ENCODE data around the gene CELF4.

CELF4 gene

DNA sequence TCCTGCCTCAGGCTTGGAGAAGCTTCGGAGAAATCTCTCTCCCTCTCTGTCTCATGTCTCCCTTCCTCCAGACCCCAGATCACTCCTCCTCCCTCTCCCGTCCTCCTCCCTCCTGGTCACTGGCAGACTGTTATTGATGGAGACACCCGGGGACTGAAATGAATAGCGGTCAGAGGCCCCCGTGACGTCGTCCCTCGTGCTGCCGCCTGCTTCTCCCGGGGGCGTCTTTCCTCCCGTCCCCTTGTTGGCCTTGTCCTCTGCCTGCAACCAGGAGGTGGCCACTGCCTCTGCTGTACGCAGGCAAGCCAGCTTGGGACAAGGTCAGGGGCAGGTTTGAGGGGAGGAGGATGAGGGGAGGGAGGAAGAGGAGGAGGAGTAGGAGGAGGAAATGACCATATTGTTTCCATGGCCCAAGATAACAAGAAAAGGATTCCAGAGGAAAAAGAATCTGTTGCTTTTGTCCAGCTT lies 78.2 kb downstream of the CELF4 start:
- DNase-seq (ENCODE audit: insufficient read length), result no peak
- no peak for FAIRE-seq
- TF ChIP-seq TAF1 (IDR thresholded peaks at IDR 0.05; ENCODE audit: borderline replicate concordance, low read depth, low read length) (no peak), POLR2AphosphoS5 (IDR thresholded peaks at IDR 0.05; ENCODE audit: low read depth, low read length) (no peak), POLR2A (IDR thresholded peaks at IDR 0.05; ENCODE audit: low read depth, low read length) (no peak)

DNA sequence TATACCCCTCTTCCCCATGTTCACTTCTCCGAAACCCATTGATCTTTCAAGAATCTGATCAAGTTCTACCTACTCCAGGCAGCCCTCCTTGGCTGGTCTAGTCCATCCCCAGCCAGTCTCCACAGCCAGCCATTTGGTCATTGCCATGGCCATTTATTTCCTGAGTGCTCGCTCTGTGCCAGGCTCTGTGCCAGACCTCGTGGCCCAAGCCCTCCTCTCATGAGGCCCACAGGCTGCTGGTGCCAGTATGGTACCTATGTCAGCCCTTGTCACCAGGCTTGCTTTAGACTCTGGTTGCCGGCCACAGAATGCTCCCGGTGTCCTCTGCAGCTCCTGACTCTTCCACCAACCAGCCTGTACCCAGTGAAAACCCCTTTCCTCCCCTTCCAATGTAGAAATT lies 78.8 kb downstream of the CELF4 start:
- DNase-seq (ENCODE audit: insufficient read length) (no peak), FAIRE-seq (no peak)
- TF ChIP-seq POLR2AphosphoS5 (IDR thresholded peaks at IDR 0.05; ENCODE audit: low read depth, low read length) (no peak), TAF1 (IDR thresholded peaks at IDR 0.05; ENCODE audit: borderline replicate concordance, low read depth, low read length) (no peak), POLR2A (IDR thresholded peaks at IDR 0.05; ENCODE audit: low read depth, low read length) (no peak)

DNA sequence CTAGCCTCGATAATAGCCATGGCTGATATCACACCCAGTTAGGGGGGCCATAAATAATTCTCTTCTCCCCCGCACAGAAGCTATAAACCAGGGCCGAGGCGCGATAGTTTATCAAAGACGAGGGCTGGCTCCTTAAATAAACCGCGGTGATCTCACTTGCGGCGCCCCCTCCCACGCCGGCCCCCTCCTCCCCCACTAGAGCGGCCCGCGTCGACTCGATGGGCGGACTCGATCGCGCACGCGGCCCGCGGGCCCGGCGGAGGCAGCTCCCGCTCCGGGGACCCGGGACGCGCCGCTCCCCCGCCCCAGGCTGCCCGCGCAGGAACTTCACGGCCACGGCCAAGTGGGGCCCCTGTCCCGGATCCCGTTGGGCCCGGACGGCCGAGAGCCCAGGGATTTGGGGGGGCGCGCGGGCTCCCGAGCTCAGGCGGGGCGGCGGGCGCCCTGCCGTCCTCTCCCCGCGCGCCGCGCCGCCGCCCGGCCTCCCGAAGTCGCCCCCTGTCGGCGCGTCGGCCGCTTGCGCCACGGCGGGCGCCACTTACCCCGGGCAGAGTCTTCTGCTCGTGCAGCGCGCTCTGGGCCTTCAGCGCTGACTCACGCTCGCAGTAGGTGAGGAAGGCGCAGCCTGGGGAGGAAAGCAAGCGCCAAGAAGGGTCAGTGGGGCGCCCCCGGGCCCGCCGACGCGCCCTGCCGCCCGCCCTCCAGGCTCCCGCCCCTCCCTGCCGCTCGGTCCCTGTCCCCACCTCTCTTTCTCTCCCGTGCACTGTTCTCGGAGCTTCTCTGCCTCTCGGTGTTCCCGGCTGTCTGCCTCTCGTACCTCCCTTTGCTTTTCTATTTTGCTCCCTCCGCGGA lies 80.4 kb downstream of the CELF4 start:
- DNase-seq (ENCODE audit: insufficient read length) (peak; percentile 42), FAIRE-seq (no peak)
- TF ChIP-seq TAF1 (IDR thresholded peaks at IDR 0.05; ENCODE audit: borderline replicate concordance, low read depth, low read length) (no peak), POLR2A (IDR thresholded peaks at IDR 0.05; ENCODE audit: low read depth, low read length) (no peak), POLR2AphosphoS5 (IDR thresholded peaks at IDR 0.05; ENCODE audit: low read depth, low read length) (no peak)

DNA sequence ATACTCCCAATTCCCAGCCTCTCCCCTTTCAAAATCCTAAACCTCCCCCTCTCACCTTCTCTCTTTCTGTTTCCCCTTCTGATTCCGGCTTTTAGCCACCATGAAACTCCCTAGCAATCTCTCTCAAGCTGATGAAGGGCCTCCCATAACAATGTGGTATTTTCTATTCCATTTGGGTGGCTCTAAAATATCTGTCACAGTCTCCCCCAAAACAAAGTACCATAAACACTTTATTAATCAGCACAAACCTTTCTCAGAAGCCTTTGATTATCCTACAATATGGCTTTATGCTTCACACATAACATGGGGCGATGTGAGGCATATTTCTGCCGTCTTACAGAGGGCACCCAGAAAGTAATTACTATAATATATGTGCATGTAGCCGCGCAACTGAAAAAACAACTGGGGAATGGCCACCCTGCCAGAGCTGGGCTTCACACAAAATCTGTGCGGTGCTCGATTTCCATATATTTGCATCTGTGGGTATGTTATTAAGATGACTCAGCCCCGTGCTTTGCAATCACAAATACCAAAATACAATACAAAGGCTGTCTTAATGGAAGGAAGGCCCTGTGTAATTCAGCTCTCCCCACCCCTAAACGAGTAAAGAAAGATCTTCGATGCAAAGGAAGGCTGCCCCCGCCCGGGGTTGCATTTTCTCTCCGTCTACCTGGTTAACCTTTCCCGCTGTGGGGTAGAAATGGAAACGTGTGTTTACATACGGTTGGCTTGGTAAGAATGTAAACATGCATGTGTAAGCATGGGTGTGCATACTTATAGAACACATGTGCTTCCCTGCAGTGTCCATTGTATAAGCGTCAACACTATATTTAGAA lies 81.4 kb downstream of the CELF4 start:
- FAIRE-seq (no peak), DNase-seq (ENCODE audit: insufficient read length) (no peak)
- TF ChIP-seq POLR2A (IDR thresholded peaks at IDR 0.05; ENCODE audit: low read depth, low read length) (no peak), TAF1 (IDR thresholded peaks at IDR 0.05; ENCODE audit: borderline replicate concordance, low read depth, low read length) (no peak), POLR2AphosphoS5 (IDR thresholded peaks at IDR 0.05; ENCODE audit: low read depth, low read length) (no peak)

DNA sequence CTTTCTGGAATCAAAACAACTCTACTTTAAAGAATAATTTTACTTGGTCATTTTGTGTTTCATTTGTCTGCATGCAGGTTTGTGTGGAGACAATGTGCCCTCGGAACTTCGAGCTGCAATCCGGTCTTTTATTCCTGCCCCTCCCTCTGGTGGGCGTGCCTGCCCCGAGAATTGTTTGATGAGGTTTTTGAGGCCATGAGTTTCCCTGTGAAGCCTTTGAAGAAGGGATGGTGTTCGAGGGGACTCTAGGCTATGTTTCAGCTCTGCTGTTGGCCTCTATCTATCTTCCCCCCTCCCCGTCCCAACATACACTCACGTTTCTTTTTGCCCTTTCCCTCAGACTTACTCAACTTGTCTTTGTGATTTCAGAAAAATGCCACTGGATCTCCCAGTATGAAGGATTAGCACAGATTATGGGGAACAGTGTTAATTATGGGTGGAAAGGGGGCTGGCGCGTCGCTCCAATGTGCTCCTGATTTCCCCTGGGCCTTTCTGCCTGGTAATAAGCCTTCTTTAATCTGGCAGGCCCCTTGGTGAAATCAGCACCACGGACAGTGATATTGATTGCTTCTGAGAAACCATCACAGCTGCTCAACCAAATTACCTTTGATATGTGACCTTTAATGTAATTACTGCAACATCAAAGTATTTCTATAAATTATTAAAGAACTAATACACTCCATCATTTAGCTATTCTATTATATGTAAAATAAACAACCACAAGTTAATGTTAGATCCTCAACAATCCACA lies 82.2 kb downstream of the CELF4 start:
- FAIRE-seq (no peak), DNase-seq (ENCODE audit: insufficient read length) (no peak)
- no peak for TF ChIP-seq TAF1 (IDR thresholded peaks at IDR 0.05; ENCODE audit: borderline replicate concordance, low read depth, low read length)
- TF ChIP-seq POLR2A (IDR thresholded peaks at IDR 0.05; ENCODE audit: low read depth, low read length), result no peak
- no peak for TF ChIP-seq POLR2AphosphoS5 (IDR thresholded peaks at IDR 0.05; ENCODE audit: low read depth, low read length)

DNA sequence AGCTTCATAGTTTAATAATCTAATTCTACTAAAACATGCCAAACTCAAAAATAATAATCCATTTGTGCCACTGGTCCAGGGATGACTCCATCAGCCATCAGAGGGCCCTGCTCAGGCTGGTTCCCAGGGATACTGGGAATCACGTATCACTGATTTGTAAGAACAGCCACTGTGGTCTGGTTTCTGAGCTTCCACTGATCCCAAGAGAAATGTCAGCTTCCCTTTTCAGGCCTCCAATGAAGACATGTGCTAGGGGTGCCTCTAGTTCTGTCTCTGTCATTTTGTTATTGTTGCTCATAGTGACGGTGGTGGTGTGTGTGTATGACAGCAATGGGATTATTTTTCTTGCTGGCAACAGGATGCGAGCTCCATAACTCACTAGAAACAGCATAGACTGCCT lies 83.2 kb downstream of the CELF4 start:
- FAIRE-seq (no peak), DNase-seq (ENCODE audit: insufficient read length) (no peak)
- TF ChIP-seq POLR2AphosphoS5 (IDR thresholded peaks at IDR 0.05; ENCODE audit: low read depth, low read length), result no peak
- TF ChIP-seq POLR2A (IDR thresholded peaks at IDR 0.05; ENCODE audit: low read depth, low read length), result no peak
- TF ChIP-seq TAF1 (IDR thresholded peaks at IDR 0.05; ENCODE audit: borderline replicate concordance, low read depth, low read length), result no peak

DNA sequence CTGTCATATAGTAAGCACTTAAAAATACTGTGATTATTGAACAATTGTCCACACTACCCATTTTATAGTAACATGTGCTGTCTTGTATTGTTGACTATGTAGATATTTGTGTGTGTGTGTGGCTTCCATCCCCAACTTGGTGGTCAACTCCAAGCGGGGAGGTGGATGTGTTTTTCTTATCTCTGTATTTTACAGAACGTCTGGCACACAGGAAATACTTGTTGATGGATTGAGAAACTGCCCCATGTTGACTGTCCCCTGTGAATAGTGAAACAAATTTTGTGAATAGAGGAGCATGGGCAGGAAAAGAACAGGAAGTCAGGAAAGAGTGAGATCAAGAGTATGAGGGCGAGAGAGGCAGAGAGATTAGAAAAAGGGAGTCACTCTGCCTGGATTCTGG lies 83.6 kb downstream of the CELF4 start:
- FAIRE-seq, result no peak
- TF ChIP-seq TAF1 (IDR thresholded peaks at IDR 0.05; ENCODE audit: borderline replicate concordance, low read depth, low read length) (no peak), POLR2A (IDR thresholded peaks at IDR 0.05; ENCODE audit: low read depth, low read length) (no peak), POLR2AphosphoS5 (IDR thresholded peaks at IDR 0.05; ENCODE audit: low read depth, low read length) (no peak)
- no peak for DNase-seq (ENCODE audit: insufficient read length)

DNA sequence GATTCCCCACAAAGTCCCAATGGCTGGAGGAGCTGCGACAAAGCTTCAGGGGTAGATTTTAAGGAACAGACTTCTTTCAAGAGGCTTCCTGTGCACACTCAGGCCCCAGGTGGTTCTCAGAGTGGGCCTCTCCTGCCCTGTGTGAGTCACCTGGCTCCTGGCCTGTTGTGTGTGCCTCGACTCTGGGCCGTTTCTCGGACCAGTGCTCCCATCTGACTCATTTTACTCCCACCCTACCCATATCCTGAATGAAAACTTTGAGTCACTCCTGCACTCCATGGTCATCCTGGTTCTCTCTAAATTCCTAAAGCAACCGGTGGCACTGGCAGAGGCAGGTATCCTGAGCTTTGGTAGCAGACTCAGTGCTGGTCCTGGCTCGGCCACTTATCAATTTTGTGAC lies 84.1 kb downstream of the CELF4 start:
- no peak for FAIRE-seq
- TF ChIP-seq POLR2AphosphoS5 (IDR thresholded peaks at IDR 0.05; ENCODE audit: low read depth, low read length), result no peak
- TF ChIP-seq POLR2A (IDR thresholded peaks at IDR 0.05; ENCODE audit: low read depth, low read length), result no peak
- TF ChIP-seq TAF1 (IDR thresholded peaks at IDR 0.05; ENCODE audit: borderline replicate concordance, low read depth, low read length), result no peak
- no peak for DNase-seq (ENCODE audit: insufficient read length)

DNA sequence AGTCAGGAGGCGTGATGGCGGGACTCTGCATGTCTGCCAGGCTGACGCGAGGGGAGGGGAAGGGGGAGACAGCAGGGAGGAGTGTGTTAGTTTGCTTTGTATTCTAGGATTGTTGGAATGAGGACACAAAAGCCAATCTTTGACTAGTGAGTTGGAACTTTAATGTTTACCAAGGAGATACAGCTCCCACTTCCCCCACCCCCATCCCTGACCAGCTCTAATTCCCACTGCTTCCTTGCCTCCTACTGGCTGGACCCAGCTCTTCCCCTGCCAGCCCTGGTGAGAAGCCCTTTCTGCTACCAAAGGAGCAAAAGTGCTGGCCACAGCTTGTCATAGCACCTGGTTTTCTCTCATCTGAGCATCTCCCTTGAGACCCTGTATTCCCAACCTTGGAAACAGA lies 84.5 kb downstream of the CELF4 start:
- FAIRE-seq (no peak), DNase-seq (ENCODE audit: insufficient read length) (no peak)
- TF ChIP-seq POLR2A (IDR thresholded peaks at IDR 0.05; ENCODE audit: low read depth, low read length), result no peak

DNA sequence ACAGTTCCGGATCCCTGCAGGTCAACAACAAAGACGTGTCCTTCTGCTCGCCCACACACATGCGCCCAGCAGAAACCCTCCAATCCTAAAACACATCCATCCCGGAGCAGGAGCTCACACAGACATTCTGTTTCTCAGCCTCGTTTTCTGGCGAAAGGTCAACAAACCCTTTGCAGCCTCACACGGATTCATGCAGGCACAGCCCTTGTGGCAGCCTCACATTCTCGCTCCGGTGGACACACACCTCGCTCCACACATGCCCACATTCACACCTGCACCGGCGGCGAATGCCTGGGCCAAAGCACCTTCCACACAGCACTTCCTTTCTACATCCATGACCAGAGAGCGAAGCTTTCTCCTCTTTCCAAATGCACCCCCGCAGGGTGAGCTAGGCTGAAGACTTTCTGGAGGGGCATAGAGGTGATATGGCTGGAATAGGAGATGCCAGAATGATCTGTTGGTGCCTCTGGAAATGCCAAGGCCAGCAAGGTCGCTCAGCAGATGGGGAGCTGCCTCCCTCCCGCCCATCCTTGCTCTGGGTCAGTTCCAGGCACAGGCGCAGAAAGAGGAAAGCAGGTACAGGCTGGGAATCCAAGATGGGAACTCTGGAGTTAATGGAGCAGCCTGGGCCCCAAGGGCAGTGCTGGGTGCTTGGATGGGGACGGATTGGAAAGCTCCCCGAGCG lies 88.8 kb downstream of the CELF4 start:
- no peak for DNase-seq (ENCODE audit: insufficient read length)
- no peak for TF ChIP-seq POLR2AphosphoS5 (IDR thresholded peaks at IDR 0.05; ENCODE audit: low read depth, low read length)
- no peak for TF ChIP-seq TAF1 (IDR thresholded peaks at IDR 0.05; ENCODE audit: borderline replicate concordance, low read depth, low read length)
- FAIRE-seq, result no peak

DNA sequence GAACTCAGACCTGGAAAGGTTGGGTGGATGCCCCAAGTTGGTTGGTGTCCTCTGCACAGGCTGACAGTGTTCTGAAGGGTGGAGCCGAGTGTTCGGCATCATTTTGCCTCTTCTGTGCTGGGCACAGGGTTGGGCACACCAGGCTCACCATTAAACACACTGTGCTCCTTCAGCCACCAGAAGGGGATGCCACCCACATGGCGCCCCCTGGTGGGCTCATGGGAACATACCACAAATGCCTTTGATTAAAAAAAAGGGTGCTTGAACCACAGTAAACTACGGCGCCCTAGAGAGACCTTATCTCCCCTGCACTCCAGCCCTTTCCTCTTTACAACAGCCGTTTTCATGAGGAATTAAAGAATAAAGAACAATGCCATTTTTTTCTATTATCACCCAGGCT lies 89.4 kb downstream of the CELF4 start:
- TF ChIP-seq POLR2A (IDR thresholded peaks at IDR 0.05; ENCODE audit: low read depth, low read length) (no peak), TAF1 (IDR thresholded peaks at IDR 0.05; ENCODE audit: borderline replicate concordance, low read depth, low read length) (no peak), POLR2AphosphoS5 (IDR thresholded peaks at IDR 0.05; ENCODE audit: low read depth, low read length) (no peak)
- FAIRE-seq (no peak), DNase-seq (ENCODE audit: insufficient read length) (peak; percentile 32)

Data from GM12892 (cell line).